H1 (cell line): ENCODE results near the gene LIMA1. TPM values are rescaled to one million over a fixed set of nuclear protein-coding genes. Genes with fewer than 3 reads are reported as not detected.

Source experiments
- CTCF ChIA-PET: fragments of 300-600 bp; sonication (Branson Sonifier 250); formaldehyde crosslinking; loops from one replicate; lab custom pipeline; 2021; ENCODE audit not compliant: partially characterized antibody; lab: Charles Lee
- POLR2A ChIA-PET: fragments of 300-600 bp; sonication (Branson Sonifier 250); formaldehyde crosslinking; loops from one replicate; lab custom pipeline; 2021; ENCODE audit warnings: inconsistent platforms; ENCODE audit not compliant: partially characterized antibody; lab: Charles Lee
- DNase-seq, 2 experiments: peaks; one replicate each; pipeline versions ENCODE4 v3.0.0 to v3.0.0-alpha.2; 2010 to 2022; ENCODE audit warnings: low spot score in 2 of 2, low read depth in 1 of 2, mixed read lengths in 1 of 2
- FAIRE-seq: peaks from 2 replicates; lab custom pipeline; 2011; peaks lifted over from hg19 to GRCh38; lab: Jason Lieb, UNC
- H2AFZ ChIP-seq: 2 replicates; pipeline ENCODE4 v1.8.1; 2012; ENCODE audit warnings: low read length, inconsistent platforms
- H2AK5ac ChIP-seq: 2 replicates; pipeline ENCODE4 v1.6.1; 2013; ENCODE audit warnings: low read depth, low read length
- H2BK120ac ChIP-seq: replicated peaks from 2 replicates; pipeline ENCODE3; 2013; ENCODE audit warnings: low read depth, low read length, inconsistent platforms
- H2BK12ac ChIP-seq: 2 replicates; pipeline ENCODE4 v1.6.1; 2013; ENCODE audit warnings: low read depth, low read length
- H2BK15ac ChIP-seq: 2 replicates; pipeline ENCODE4 v1.6.1; 2013; ENCODE audit warnings: low read length
- H2BK20ac ChIP-seq: 2 replicates; pipeline ENCODE4 v1.6.1; 2013; ENCODE audit warnings: low read length
- H2BK5ac ChIP-seq: 2 replicates; pipeline ENCODE4 v1.6.1; 2013; ENCODE audit warnings: low read depth, low read length
- H3K14ac ChIP-seq: 2 replicates; pipeline ENCODE4 v1.6.1; 2013; ENCODE audit warnings: inconsistent platforms; ENCODE audit not compliant: insufficient read length
- H3K18ac ChIP-seq: 2 replicates; pipeline ENCODE4 v1.6.1; 2013; ENCODE audit warnings: low read length; ENCODE audit errors: extremely low read depth
- H3K23ac ChIP-seq: 2 replicates; pipeline ENCODE4 v1.6.1; 2013; ENCODE audit warnings: inconsistent platforms; ENCODE audit not compliant: insufficient read length
- H3K23me2 ChIP-seq: 2 replicates; pipeline ENCODE4 v1.6.1; 2013; ENCODE audit warnings: low read depth, low read length
- H3K27ac ChIP-seq: 2 replicates; pipeline ENCODE4 v1.6.1; 2011; ENCODE audit warnings: low read depth, low read length, inconsistent platforms
- H3K27me3 ChIP-seq, 4 experiments: replicated peaks in 1 of 4; 1 replicate in 1 of 4; 2 replicates in 3 of 4; pipeline versions ENCODE4 v1.6.1 to v1.8.1; 2011 to 2013; ENCODE audit warnings: low read length in 3 of 4, mild to moderate bottlenecking in 3 of 4, inconsistent platforms in 2 of 4, mixed read lengths in 2 of 4, moderate library complexity in 1 of 4; ENCODE audit not compliant: control insufficient read depth in 3 of 4, insufficient read depth in 3 of 4; ENCODE audit errors: extremely low read depth in 1 of 4
- H3K36me3 ChIP-seq, 4 experiments: 2 replicates each; pipeline versions ENCODE4 v1.6.1 to v1.8.1; 2011 to 2013; ENCODE audit warnings: mild to moderate bottlenecking in 4 of 4, low read length in 3 of 4, moderate library complexity in 2 of 4, control low read depth in 1 of 4, inconsistent platforms in 1 of 4; ENCODE audit not compliant: insufficient read depth in 4 of 4, control insufficient read depth in 2 of 4
- H3K4ac ChIP-seq: replicated peaks from 2 replicates; pipeline ENCODE3; 2013; ENCODE audit warnings: low read length, low read depth, mixed read lengths, inconsistent platforms; ENCODE audit not compliant: insufficient read length
- H3K4me1 ChIP-seq, 4 experiments: replicated peaks in 1 of 4; 1 replicate in 1 of 4; 2 replicates in 3 of 4; pipeline versions ENCODE4 v1.6.1 to v1.8.1; 2011 to 2013; ENCODE audit warnings: low read length in 3 of 4, inconsistent platforms in 2 of 4, mixed read lengths in 1 of 4; ENCODE audit not compliant: insufficient read depth in 4 of 4, control insufficient read depth in 3 of 4
- H3K4me2 ChIP-seq, 2 experiments: 2 replicates each; pipeline versions ENCODE4 v1.6.1 to v1.8.1; 2011 to 2013; ENCODE audit warnings: low read depth in 2 of 2, low read length in 2 of 2, control low read depth in 1 of 2, inconsistent platforms in 1 of 2, mild to moderate bottlenecking in 1 of 2; ENCODE audit not compliant: insufficient read depth in 1 of 2
- H3K4me3 ChIP-seq, 4 experiments: fragments of 200-600, 300-600 bp in 1 of 4; sonication (generic), shearing (Covaris generic), sonication (Bioruptor Twin) in 1 of 4; 2 replicates each; pipeline versions ENCODE4 v1.5.1 to v1.8.1; 2011 to 2016; ENCODE audit warnings: low read length in 4 of 4, low read depth in 3 of 4, control low read depth in 2 of 4, inconsistent platforms in 2 of 4, mild to moderate bottlenecking in 2 of 4, mixed read lengths in 1 of 4, moderate library complexity in 1 of 4; ENCODE audit not compliant: insufficient read depth in 2 of 4; ENCODE audit errors: extremely low read depth in 1 of 4
- H3K56ac ChIP-seq: replicated peaks from 2 replicates; pipeline ENCODE3; 2013; ENCODE audit warnings: low read depth, mild to moderate bottlenecking, mixed read lengths, low read length, inconsistent platforms; ENCODE audit not compliant: insufficient read length
- H3K79me1 ChIP-seq: 2 replicates; pipeline ENCODE4 v1.6.1; 2013; ENCODE audit warnings: low read depth, low read length, control low read depth
- H3K79me2 ChIP-seq, 2 experiments: 2 replicates each; pipeline versions ENCODE4 v1.6.1 to v1.8.1; 2012 to 2013; ENCODE audit warnings: low read length in 2 of 2, mild to moderate bottlenecking in 2 of 2, inconsistent platforms in 1 of 2; ENCODE audit not compliant: insufficient read depth in 2 of 2, control insufficient read depth in 1 of 2
- H3K9ac ChIP-seq, 4 experiments: replicated peaks in 1 of 4; 1 replicate in 1 of 4; 2 replicates in 3 of 4; pipeline versions ENCODE4 v1.6.1 to v1.8.1; 2011 to 2013; ENCODE audit warnings: low read depth in 3 of 4, low read length in 3 of 4, control low read depth in 2 of 4, mild to moderate bottlenecking in 2 of 4, moderate library complexity in 2 of 4, inconsistent platforms in 1 of 4; ENCODE audit errors: extremely low read depth in 1 of 4
- H3K9me3 ChIP-seq, 2 experiments: 2 replicates each; pipeline versions ENCODE4 v1.6.1 to v1.8.1; 2012 to 2013; ENCODE audit warnings: mild to moderate bottlenecking in 2 of 2, moderate library complexity in 2 of 2, control low read depth in 1 of 2, inconsistent platforms in 1 of 2, low read depth in 1 of 2, low read length in 1 of 2, mixed read lengths in 1 of 2; ENCODE audit not compliant: insufficient read depth in 2 of 2
- H4K20me1 ChIP-seq, 2 experiments: replicated peaks in 1 of 2; 2 replicates each; pipeline versions ENCODE3 to v1.8.1; 2011 to 2013; ENCODE audit warnings: inconsistent platforms in 2 of 2, low read length in 2 of 2, mild to moderate bottlenecking in 1 of 2; ENCODE audit not compliant: insufficient read depth in 2 of 2, control insufficient read depth in 1 of 2
- H4K5ac ChIP-seq: 2 replicates; pipeline ENCODE4 v1.6.1; 2013; ENCODE audit warnings: low read length, low read depth, mixed read lengths, inconsistent platforms; ENCODE audit not compliant: insufficient read length
- H4K8ac ChIP-seq: 2 replicates; pipeline ENCODE4 v1.8.0; 2013; ENCODE audit warnings: mild to moderate bottlenecking, moderate library complexity, low read length, inconsistent platforms; ENCODE audit not compliant: insufficient read depth; ENCODE audit errors: extremely low read depth
- H4K91ac ChIP-seq: replicated peaks from 2 replicates; pipeline ENCODE3; 2013; ENCODE audit warnings: low read length, mixed read lengths, inconsistent platforms; ENCODE audit not compliant: insufficient read length
- BCL11A ChIP-seq, 2 experiments: IDR thresholded peaks; one replicate each; pipeline ENCODE4 v1.6.1; 2011; ENCODE audit warnings: low read depth in 2 of 2, low read length in 2 of 2, mild to moderate bottlenecking in 2 of 2
- BRCA1 ChIP-seq: IDR thresholded peaks from 2 replicates; pipeline ENCODE4 v1.6.1; 2012; ENCODE audit warnings: low read depth, low read length, improper control_type of control experiment
- CHD1 ChIP-seq: IDR thresholded peaks from 2 replicates; pipeline ENCODE4 v1.6.1; 2012; ENCODE audit warnings: low read depth, low read length, improper control_type of control experiment
- FOSL1 ChIP-seq: IDR thresholded peaks from 2 replicates; pipeline ENCODE4 v1.6.1; 2011; ENCODE audit warnings: mild to moderate bottlenecking, low read depth, low read length, moderate library complexity; ENCODE audit not compliant: insufficient read depth
- HDAC6 ChIP-seq: IDR thresholded peaks from one replicate; pipeline ENCODE4 v1.7.1; 2012; ENCODE audit warnings: low read depth, mild to moderate bottlenecking, inconsistent platforms, low read length, moderate library complexity
- JUND ChIP-seq: IDR thresholded peaks from 2 replicates; pipeline ENCODE4 v1.6.1; 2011; ENCODE audit warnings: mild to moderate bottlenecking, improper control_type of control experiment, low read length
- NANOG ChIP-seq: IDR thresholded peaks from 2 replicates; pipeline ENCODE4 v1.6.1; 2011; ENCODE audit warnings: low read length, low read depth, mild to moderate bottlenecking, inconsistent platforms; ENCODE audit not compliant: insufficient read depth, poor library complexity, severe bottlenecking
- POLR2A ChIP-seq, 2 experiments: IDR thresholded peaks; 1 replicate in 1 of 2; 2 replicates in 1 of 2; pipeline ENCODE4 v1.6.1; 2011; ENCODE audit warnings: low read depth in 2 of 2, low read length in 2 of 2, mild to moderate bottlenecking in 2 of 2; ENCODE audit errors: control extremely low read depth in 1 of 2
- RBBP5 ChIP-seq: IDR thresholded peaks from 2 replicates; pipeline ENCODE4 v1.7.1; 2012; ENCODE audit warnings: low read depth, mild to moderate bottlenecking, inconsistent platforms, low read length, moderate library complexity, borderline replicate concordance
- SP1 ChIP-seq: IDR thresholded peaks from 2 replicates; pipeline ENCODE4 v1.6.1; 2011; ENCODE audit warnings: low read depth, low read length
- TAF1 ChIP-seq: IDR thresholded peaks from 2 replicates; pipeline ENCODE4 v1.6.1; 2011; ENCODE audit warnings: mild to moderate bottlenecking, low read depth, low read length
- TAF7 ChIP-seq: optimal IDR thresholded peaks from 2 replicates; pipeline ENCODE3; 2011; ENCODE audit warnings: low read depth, mild to moderate bottlenecking, inconsistent platforms, low read length, moderate library complexity, borderline replicate concordance
- USF2 ChIP-seq: IDR thresholded peaks from 2 replicates; pipeline ENCODE4 v1.6.1; 2011; ENCODE audit warnings: low read length, improper control_type of control experiment
- WGBS, 2 experiments: shearing (Covaris generic) in 1 of 2; methylation state at CpG; one replicate each; pipeline versions ENCODE4 v1.1.6 to v1.1.7; 2013 to 2015; ENCODE audit warnings: low lambda C conversion rate in 2 of 2, mixed read lengths in 2 of 2, inconsistent platforms in 1 of 2, low coverage in 1 of 2, missing lambda C conversion rate in 1 of 2; ENCODE audit not compliant: insufficient replicate concordance in 2 of 2, insufficient coverage in 1 of 2, insufficient read length in 1 of 2; ENCODE audit errors: extremely low coverage in 1 of 2, missing lambda C conversion rate in 1 of 2; 5-methylcytosine and 5-hydroxymethylcytosine counted together
- polyA plus RNA-seq, 7 experiments: library from polyadenylated mRNA; depleted of rRNA in 3 of 7; stranded (reverse) in 5 of 7; unstranded in 2 of 7; fragments of >200 nt in 5 of 7; fragments of 200-250 nt in 2 of 7; gene quantifications; 1 replicate in 5 of 7; 2 replicates in 1 of 7; 4 replicates in 1 of 7; pipeline versions ENCODE4 v1.2.1 to v1.2.3, GENCODE V29; 2011 to 2013; ENCODE audit warnings: missing spikeins in 2 of 7, mixed read lengths in 2 of 7
- total RNA-seq: library from RNA; stranded (reverse); fragmentation: NEBNext Ultra II Directional; extraction: Animal tissue kit (Norgen Biotek cat#: 25700); gene quantifications from 2 replicates; pipeline ENCODE4 v1.2.1, GENCODE V29; 2021

LIMA1 gene
- total and polyA plus RNA-seq, 2 of the 8 experiments (the other 6 are each of a cell fraction or from before 2014, with no cell fraction given): 12.7 to 47.6 TPM

- Histone ChIP-seq H4K20me1 (no peaks in the 10 kb centered on the region), H3K9me3 (no peaks in the 10 kb centered on the region), H3K4me1 (no peaks in the 10 kb centered on the region), H3K36me3 (no peaks in the 10 kb centered on the region), H3K56ac (no peak overlapping the region), H4K5ac (no peak overlapping the region), H2BK5ac (no peak overlapping the region), H3K23me2 (no peaks in the 10 kb centered on the region; the same call in 1 of the 2 replicates), H2BK12ac (no peak overlapping the region), H2BK15ac (no peak overlapping the region), H3K18ac (no peak overlapping the region), H4K91ac (no peak overlapping the region), H2AFZ (no peak overlapping the region), H3K23ac (no peak overlapping the region), H2AK5ac (no peak overlapping the region), H3K14ac (no peak overlapping the region), H3K27me3 (no peaks in the 10 kb centered on the region), H3K4me2 (no peak overlapping the region), H3K4me3 (no peak overlapping the region), H3K27ac (no peak overlapping the region), H3K4ac (no peak overlapping the region), H3K79me1 (no peaks in the 10 kb centered on the region), H3K79me2 (no peaks in the 10 kb centered on the region), H2BK120ac (no peak overlapping the region), H3K9ac (no peak overlapping the region), H4K8ac (no peak overlapping the region), H2BK20ac (no peak overlapping the region)
- DNase-seq (no peak), FAIRE-seq (no peak)
- CTCF ChIA-PET: interaction anchor here (0.8 to 1.2 kb wide), 2 partner anchors 11 to 26 kb away, joined by 3 to 4 read pairs; no protein-coding TSS in a partner anchor
- WGBS, 2 experiments: 86% methylated on average over 3 of the region's 3 CpGs; no CpG with 5 or more reads in 1 of the 2 experiments
- no peak for TF ChIP-seq HDAC6
- no peak for TF ChIP-seq POLR2A (IDR thresholded peaks at IDR 0.05; ENCODE audit: control extremely low read depth in 1 of 2, low read depth in 2 of 2, low read length in 2 of 2)
- TF ChIP-seq TAF7: no peak
- TF ChIP-seq JUND: no peak
- TF ChIP-seq CHD1: no peak
- no peak for TF ChIP-seq RBBP5
- TF ChIP-seq USF2: no peak
- no peak for TF ChIP-seq NANOG
- TF ChIP-seq SP1: no peak
- TF ChIP-seq TAF1: no peak
- TF ChIP-seq BCL11A (IDR thresholded peaks at IDR 0.05; ENCODE audit: low read depth in 2 of 2, low read length in 2 of 2): no peak
- TF ChIP-seq BRCA1: no peak
- no peak for TF ChIP-seq FOSL1
- POLR2A ChIA-PET: no interaction called here
Observed at GRCh38 chr12:50276912-50277671, 6.2 kb downstream of the LIMA1 start.
